GM12873 (cell line): ENCODE data around the gene MIER2.

Experiments used
- CTCF ChIP-seq: IDR thresholded peaks from 2 replicates; pipeline ENCODE4 v1.5.1; 2012; ENCODE audit warnings: low read depth, mild to moderate bottlenecking, moderate library complexity, low read length, control low read depth; ENCODE audit not compliant: insufficient read depth; ENCODE audit errors: missing control alignments

MIER2 gene

GRCh38 chr19:269241-269640 lies 75.4 kb downstream of the MIER2 start:
- TF ChIP-seq CTCF: no peak

- no peak for TF ChIP-seq CTCF
Observed at GRCh38 chr19:262125-262524, 82.5 kb downstream of the MIER2 start.
